CD4-positive, alpha-beta T cell (primary cell): ENCODE data around the gene ZNF385D. TPM values are rescaled to one million over a fixed set of nuclear protein-coding genes. Genes with fewer than 3 reads are reported as not detected.

Source experiments
- ATAC-seq: fragments of 200-7000 bp; cut with Tn5 transposase; one replicate; pipeline ENCODE4 v1.10.0; 2022; ENCODE audit warnings: mild to moderate bottlenecking; ENCODE audit not compliant: poor library complexity
- CTCF ChIA-PET: fragments of 350-600 bp; sonication (Branson Sonifier 250); formaldehyde crosslinking; loops from one replicate; lab custom pipeline; 2021; ENCODE audit warnings: antibody characterized with exemption, inconsistent platforms; lab: Charles Lee
- POLR2A ChIA-PET: fragments of 350-600 bp; sonication (Branson Sonifier 250); formaldehyde crosslinking; loops from one replicate; lab custom pipeline; 2021; ENCODE audit warnings: antibody characterized with exemption, inconsistent platforms; lab: Charles Lee
- DNase-seq, 14 experiments: peaks; one replicate each; pipeline ENCODE4 v3.0.0-alpha.2; 2013 to 2020; ENCODE audit warnings: mixed read lengths in 2 of 14
- H3K27ac ChIP-seq, 2 donors: one replicate each; pipeline versions ENCODE4 v1.5.1 to v1.7.0; 2013; ENCODE audit warnings: low read length in 2 of 2, low read depth in 1 of 2, mild to moderate bottlenecking in 1 of 2
- H3K27me3 ChIP-seq, 2 experiments: 1 replicate in 1 of 2; 2 replicates in 1 of 2; pipeline versions ENCODE4 v1.6.1 to v1.7.0; 2013; ENCODE audit warnings: low read length in 2 of 2, control low read depth in 1 of 2, mild to moderate bottlenecking in 1 of 2, moderate library complexity in 1 of 2; ENCODE audit not compliant: insufficient read depth in 2 of 2, control insufficient read depth in 1 of 2
- H3K36me3 ChIP-seq: one replicate; pipeline ENCODE4 v1.6.1; 2013; ENCODE audit warnings: low read length, control low read depth; ENCODE audit not compliant: insufficient read depth
- H3K4me1 ChIP-seq: one replicate; pipeline ENCODE4 v1.6.1; 2013; ENCODE audit warnings: low read length, control low read depth; ENCODE audit not compliant: insufficient read depth
- H3K4me3 ChIP-seq: one replicate; pipeline ENCODE4 v1.5.1; 2013; ENCODE audit warnings: mild to moderate bottlenecking, low read length, moderate library complexity
- H3K9me3 ChIP-seq, 2 experiments: 1 replicate in 1 of 2; 2 replicates in 1 of 2; pipeline versions ENCODE4 v1.6.1 to v1.7.0; 2013; ENCODE audit warnings: low read length in 2 of 2, mild to moderate bottlenecking in 2 of 2, control low read depth in 1 of 2, moderate library complexity in 1 of 2; ENCODE audit not compliant: control insufficient read depth in 1 of 2, insufficient read depth in 1 of 2
- H3K27ac Mint-ChIP-seq: one replicate; pipeline ENCODE4 v1.8.0; 2020; ENCODE audit warnings: mixed read lengths
- H3K27me3 Mint-ChIP-seq: one replicate; pipeline ENCODE4 v1.8.0; 2021; ENCODE audit warnings: mixed read lengths
- H3K36me3 Mint-ChIP-seq: one replicate; pipeline ENCODE4 v1.8.0; 2021; ENCODE audit warnings: low read depth, mixed read lengths
- H3K4me1 Mint-ChIP-seq: one replicate; pipeline ENCODE4 v1.8.0; 2021; ENCODE audit warnings: low read depth, mixed read lengths
- H3K4me3 Mint-ChIP-seq: one replicate; pipeline ENCODE4 v1.8.0; 2020; ENCODE audit warnings: mild to moderate bottlenecking, mixed read lengths
- H3K9me3 Mint-ChIP-seq: one replicate; pipeline ENCODE4 v1.8.0; 2020; ENCODE audit warnings: mixed read lengths
- CTCF ChIP-seq: fragments of 200-600 bp; IDR thresholded peaks from one replicate; pipeline ENCODE4 v1.8.0; 2022; ENCODE audit warnings: antibody characterized with exemption, mild to moderate bottlenecking
- intact Hi-C, 2 experiments: fragments of 100-400 bp; cut with DNase I in 1 of 2; cut with micrococcal nuclease in 1 of 2; formaldehyde crosslinking; loops; one replicate each; pipeline versions ENCODE4 v1.15.1 to v1.9.0; 2023 to 2025; cut with DNase I, micrococcal nuclease
- total RNA-seq, 174 experiments: library from RNA in 2 of 174; stranded (reverse) in 2 of 174; gene quantifications; one replicate each; pipeline ENCODE4 v1.2.3 and lab custom pipeline; 2021 to 2026

Gene ZNF385D
- total RNA-seq, 2 experiments from 2014 or later, result not detected

- H3K4me1 ChIP-seq, result no peaks in the 10 kb centered on the region
- CTCF ChIA-PET, result no interaction called here
These were observed 208.2 kb downstream of the ZNF385D start for GRCh38 chr3:21542656-21543379.

GRCh38 chr3:21540265-21540664 lies 210.7 kb downstream of the ZNF385D start:
- no peak overlapping the region for H3K27ac Mint-ChIP-seq
- H3K27ac ChIP-seq, result no peak overlapping the region
- ATAC-seq (no peak), DNase-seq (no peak)
- H3K4me3 Mint-ChIP-seq, result no peak overlapping the region
- peaks cover 0 to 15% of the 10 kb centered on the region in 2 experiments for H3K9me3 ChIP-seq
- POLR2A ChIA-PET, result no interaction called here
- CTCF ChIA-PET, result interaction anchor here (1.6 kb wide), 1 partner anchor 9 kb away, joined by 3 read pairs; no protein-coding TSS in a partner anchor
- no peaks in the 10 kb centered on the region for H3K4me1 Mint-ChIP-seq
- H3K27me3 ChIP-seq, result no peaks in the 10 kb centered on the region
- no peaks in the 10 kb centered on the region for H3K36me3 ChIP-seq
- intact Hi-C loops, result no loop called here
- TF ChIP-seq CTCF, result no peak
- H3K9me3 Mint-ChIP-seq, result peaks cover 5% of the 10 kb centered on the region
- H3K4me1 ChIP-seq, result no peaks in the 10 kb centered on the region
- H3K36me3 Mint-ChIP-seq, result no peaks in the 10 kb centered on the region
- H3K4me3 ChIP-seq, result no peak overlapping the region
- no peaks in the 10 kb centered on the region for H3K27me3 Mint-ChIP-seq

More at GRCh38 chr3:21542656-21543379, 208.2 kb downstream of the ZNF385D start:
- no peak for ATAC-seq
- no peak for DNase-seq
- Mint-ChIP-seq H3K27ac (no peak overlapping the region), H3K4me3 (no peak overlapping the region), H3K4me1 (no peaks in the 10 kb centered on the region), H3K27me3 (no peaks in the 10 kb centered on the region), H3K36me3 (no peaks in the 10 kb centered on the region), H3K9me3 (peaks cover 3% of the 10 kb centered on the region)
- no peak overlapping the region for H3K4me3 ChIP-seq
- POLR2A ChIA-PET, result no interaction called here
- TF ChIP-seq CTCF, result no peak
- no peaks in the 10 kb centered on the region for H3K36me3 ChIP-seq
- H3K27ac ChIP-seq, result no peak overlapping the region
- peaks cover 0 to 24% of the 10 kb centered on the region in 2 experiments for H3K9me3 ChIP-seq
- no peaks in the 10 kb centered on the region for H3K27me3 ChIP-seq
- intact Hi-C loops, result no loop called here

- Mint-ChIP-seq H3K27me3 (no peaks in the 10 kb centered on the region), H3K4me3 (no peak overlapping the region), H3K36me3 (no peaks in the 10 kb centered on the region), H3K27ac (no peak overlapping the region), H3K9me3 (peaks cover 5% of the 10 kb centered on the region), H3K4me1 (no peaks in the 10 kb centered on the region)
- Histone ChIP-seq H3K27ac (no peak overlapping the region), H3K27me3 (no peaks in the 10 kb centered on the region), H3K4me3 (no peak overlapping the region), H3K36me3 (no peaks in the 10 kb centered on the region), H3K9me3 (no peaks in the 10 kb centered on the region), H3K4me1 (no peaks in the 10 kb centered on the region)
- ATAC-seq (no peak), DNase-seq (no peak)
- TF ChIP-seq CTCF, result no peak
- CTCF ChIA-PET, result no interaction called here
- intact Hi-C loops, result no loop called here
- POLR2A ChIA-PET, result no interaction called here
These were observed 216.5 kb downstream of the ZNF385D start for GRCh38 chr3:21534462-21534861.
